Right lobe of liver (tissue), 6 donors: Measurements from ENCODE around the gene ARHGEF19. TPM values are rescaled to one million over a fixed set of nuclear protein-coding genes. Genes with fewer than 3 reads are reported as not detected.

Experiments
- ATAC-seq, 4 donors: fragments of 200-7000 bp; cut with Tn5 transposase; one replicate each; pipeline ENCODE4 v1.9.1; 2020; ENCODE audit warnings: mild to moderate bottlenecking in 4 of 4, moderate library complexity in 4 of 4
- DNase-seq, 3 donors: peaks; one replicate each; pipeline ENCODE4 v3.0.0-alpha.2; 2020
- H3K27ac ChIP-seq, 3 donors: fragments of 200-600 bp; one replicate each; pipeline ENCODE4 v1.8.0; 2022
- H3K27me3 ChIP-seq, 2 donors: fragments of 200-600 bp; one replicate each; pipeline ENCODE4 v1.8.0; 2022
- H3K36me3 ChIP-seq, 4 donors: fragments of 200-600 bp; sonication (generic) in 1 of 4; one replicate each; pipeline versions ENCODE4 v1.5.1 to v1.8.0; 2017 to 2022; ENCODE audit warnings: control low read depth in 1 of 4
- H3K4me1 ChIP-seq, 4 donors: fragments of 200-600 bp; sonication (generic) in 1 of 4; one replicate each; pipeline versions ENCODE4 v1.5.1 to v1.8.0; 2017 to 2022; ENCODE audit warnings: control low read depth in 1 of 4
- H3K4me3 ChIP-seq, 3 donors: fragments of 200-600 bp; one replicate each; pipeline ENCODE4 v1.8.0; 2022
- H3K9me3 ChIP-seq, 4 donors: fragments of 200-600 bp; sonication (generic) in 1 of 4; one replicate each; pipeline versions ENCODE4 v1.5.1 to v1.8.0; 2017 to 2022; ENCODE audit warnings: control low read depth in 1 of 4
- POLR2A ChIP-seq: fragments of 450-650 bp; IDR thresholded peaks from one replicate; pipeline ENCODE4 v1.6.1; 2017; ENCODE audit warnings: antibody characterized with exemption, mild to moderate bottlenecking
- WGBS: methylation state at CpG from one replicate; pipeline ENCODE4 v1.1.6; 2018; ENCODE audit warnings: low coverage, low lambda C conversion rate; ENCODE audit not compliant: insufficient coverage; ENCODE audit errors: missing lambda C conversion rate; 5-methylcytosine and 5-hydroxymethylcytosine counted together
- intact Hi-C, 2 donors: fragments of 100-400 bp; cut with DNase I; formaldehyde crosslinking; loops; one replicate each; pipeline versions ENCODE4 v1.11.2 to v1.14.1; 2022
- long read RNA-seq: library from polyadenylated mRNA; unstranded; transcript quantifications from one replicate; pipeline ENCODE4 v2.0.0, GENCODE V29; 2019
- total RNA-seq, 6 experiments: library from RNA; depleted of rRNA in 2 of 6; stranded (reverse); fragments of >200 nt in 2 of 6; fragmentation: NEBNext Ultra II Directional in 3 of 6; extraction: Animal tissue kit (Norgen Biotek cat#: 25700) in 3 of 6; gene quantifications; one replicate each; pipeline versions ENCODE4 v1.1.0 to v1.2.4, GENCODE V29; 2016 to 2023
- TF ChIP-seq, protein P1 (sequence below), 4 donors: fragments of 200-600 bp in 3 of 4; fragments of 450-650 bp in 1 of 4; IDR thresholded peaks; one replicate each; pipeline versions ENCODE4 v1.5.1 to v1.8.0; 2016 to 2022; ENCODE audit warnings: antibody characterized with exemption in 4 of 4, mild to moderate bottlenecking in 2 of 4
- donor health status: DM: no; HTN: yes; CAD: no.
- donor health status: DM: no; HTN: no; CAD: no.
- donor health status: DM: no; HTN: no; CAD: no.
- donor health status: DM: no; HTN: yes; CAD: no.
- donor health status: DM: no; HTN: yes; CAD: no.

ARHGEF19 gene
- total RNA-seq: 1 to 10 TPM in 4 of 6 experiments, under 1 TPM in 2; 0.31 to 2.8 (median 1.5) TPM
- long read RNA-seq: 0 reads

DNA sequence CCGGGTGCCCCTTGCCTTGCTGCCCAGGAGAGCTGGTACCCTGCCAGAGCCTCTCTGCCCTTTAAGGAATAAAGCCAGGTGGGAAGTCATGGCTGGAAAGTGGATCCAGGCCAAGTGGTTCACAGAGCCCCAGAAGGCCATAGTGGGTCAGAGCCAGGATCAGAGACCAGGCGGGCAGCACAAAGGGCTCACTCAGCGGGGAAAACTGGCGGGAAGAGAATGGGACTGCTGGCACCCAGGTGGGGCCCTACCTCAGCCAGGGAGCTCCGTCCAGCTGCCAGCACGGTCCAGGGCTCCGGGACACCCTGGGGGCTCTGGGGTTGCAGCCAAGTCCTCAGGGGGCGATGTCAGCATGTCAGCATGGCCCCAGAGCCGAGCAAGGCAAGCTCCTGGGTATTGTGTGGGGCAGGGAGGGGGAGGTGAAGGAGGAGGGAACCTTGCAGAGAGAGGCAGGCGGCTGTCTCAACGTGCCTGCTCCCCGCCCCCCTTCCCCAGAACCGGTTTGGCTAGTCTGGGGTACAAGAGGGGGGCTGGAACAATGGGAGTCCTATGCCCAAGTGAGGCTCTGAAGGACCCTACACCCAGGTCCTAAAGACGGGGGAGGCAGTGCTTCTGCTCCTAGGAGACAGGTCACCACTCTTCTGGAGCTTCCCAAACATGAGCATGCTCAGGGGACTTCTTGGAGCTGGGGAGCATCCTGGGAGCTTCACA lies at the start of gene ARHGEF19:
Gene ARHGEF19, minus strand, starts transcription at position 402 of the 711 bp plus-strand sequence. CDS start 3,598 bp downstream, outside the sequence.
- ATAC-seq (no peak), DNase-seq (peak in 1 of 3 donors; percentile 43)
- intact Hi-C loops: no loop called here
- Histone ChIP-seq H3K27me3 (no peaks in the 10 kb centered on the region), H3K9me3 (no peaks in the 10 kb centered on the region), H3K36me3 (no peaks in the 10 kb centered on the region), H3K4me3 (no peak within 1 kb of the TSS), H3K4me1 (peaks cover 0 to 7% (median 0%) of the 10 kb centered on the region in 4 donors), H3K27ac (no peak within 1 kb of the TSS)
- TF ChIP-seq, protein P1, sequence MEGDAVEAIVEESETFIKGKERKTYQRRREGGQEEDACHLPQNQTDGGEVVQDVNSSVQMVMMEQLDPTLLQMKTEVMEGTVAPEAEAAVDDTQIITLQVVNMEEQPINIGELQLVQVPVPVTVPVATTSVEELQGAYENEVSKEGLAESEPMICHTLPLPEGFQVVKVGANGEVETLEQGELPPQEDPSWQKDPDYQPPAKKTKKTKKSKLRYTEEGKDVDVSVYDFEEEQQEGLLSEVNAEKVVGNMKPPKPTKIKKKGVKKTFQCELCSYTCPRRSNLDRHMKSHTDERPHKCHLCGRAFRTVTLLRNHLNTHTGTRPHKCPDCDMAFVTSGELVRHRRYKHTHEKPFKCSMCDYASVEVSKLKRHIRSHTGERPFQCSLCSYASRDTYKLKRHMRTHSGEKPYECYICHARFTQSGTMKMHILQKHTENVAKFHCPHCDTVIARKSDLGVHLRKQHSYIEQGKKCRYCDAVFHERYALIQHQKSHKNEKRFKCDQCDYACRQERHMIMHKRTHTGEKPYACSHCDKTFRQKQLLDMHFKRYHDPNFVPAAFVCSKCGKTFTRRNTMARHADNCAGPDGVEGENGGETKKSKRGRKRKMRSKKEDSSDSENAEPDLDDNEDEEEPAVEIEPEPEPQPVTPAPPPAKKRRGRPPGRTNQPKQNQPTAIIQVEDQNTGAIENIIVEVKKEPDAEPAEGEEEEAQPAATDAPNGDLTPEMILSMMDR (IDR thresholded peaks at IDR 0.05): no peak
- TF ChIP-seq POLR2A: no peak
- WGBS: 40% methylated on average over 3 of the region's 14 CpGs

GRCh38 chr1:16262067-16262466 lies 49.6 kb upstream of the ARHGEF19 start:
- DNase-seq (no peak), ATAC-seq (no peak)
- WGBS: 100% methylated on average over 1 of the region's 1 CpG
- Histone ChIP-seq H3K4me3 (no peak overlapping the region), H3K4me1 (peaks cover 0 to 8% (median 0%) of the 10 kb centered on the region in 4 donors), H3K36me3 (no peaks in the 10 kb centered on the region), H3K9me3 (no peaks in the 10 kb centered on the region), H3K27ac (no peak overlapping the region), H3K27me3 (no peaks in the 10 kb centered on the region)
- intact Hi-C loops: no loop called here
- TF ChIP-seq, protein P1 (IDR thresholded peaks at IDR 0.05): no peak
- no peak for TF ChIP-seq POLR2A

- no peak for TF ChIP-seq POLR2A
- TF ChIP-seq, protein P1 (IDR thresholded peaks at IDR 0.05): no peak
- Histone ChIP-seq H3K4me1 (no peaks in the 10 kb centered on the region), H3K4me3 (no peak overlapping the region), H3K27me3 (no peaks in the 10 kb centered on the region), H3K36me3 (peaks cover 0 to 5% (median 0%) of the 10 kb centered on the region in 4 donors), H3K27ac (no peak overlapping the region), H3K9me3 (no peaks in the 10 kb centered on the region)
- DNase-seq (no peak), ATAC-seq (no peak)
- intact Hi-C loops: no loop called here
- 92% methylated on average over 1 of the region's 1 CpG for WGBS
Measured at GRCh38 chr1:16260814-16261213, 48.4 kb upstream of the ARHGEF19 start.

GRCh38 chr1:16258591-16259135 lies 46.2 kb upstream of the ARHGEF19 start:
- no peak for ATAC-seq
- WGBS: 100% methylated on average over 9 of the region's 9 CpGs
- Histone ChIP-seq H3K27ac (no peak overlapping the region), H3K9me3 (no peaks in the 10 kb centered on the region), H3K4me1 (peaks cover 0 to 12% (median 8%) of the 10 kb centered on the region in 4 donors), H3K36me3 (peaks cover 0 to 17% (median 0%) of the 10 kb centered on the region in 4 donors), H3K27me3 (no peaks in the 10 kb centered on the region), H3K4me3 (no peak overlapping the region)
- intact Hi-C loops: loop anchor here in 1 of 2 donors (10.0 kb wide), 1 partner anchor 96 kb away; the partner anchor contains the start of gene FBXO42
- DNase-seq: no peak
- no peak for TF ChIP-seq POLR2A
- TF ChIP-seq, protein P1 (IDR thresholded peaks at IDR 0.05): no peak
